IMR-90 (cell line): ENCODE data around the gene IFNA1. TPM values are rescaled to one million over a fixed set of nuclear protein-coding genes. Genes with fewer than 3 reads are reported as not detected.

Experiments used
- ATAC-seq: fragments of 200-7000 bp; cut with Tn5 transposase; 2 replicates; pipeline ENCODE4 v1.9.1; 2020; ENCODE audit warnings: low read depth, mild to moderate bottlenecking, moderate library complexity
- BruUV-seq: library from RNA; stranded (reverse); fragments of 400-500 nt; replicated peaks from 2 replicates; lab custom pipeline; 2021; lab: Mats Ljungman, UMichigan
- CTCF ChIA-PET: fragments of 300-600 bp; formaldehyde crosslinking; extraction: SDS; loops from one replicate; lab custom pipeline; 2021; ENCODE audit warnings: antibody characterized with exemption; lab: Yijun Ruan, JAX
- POLR2A ChIA-PET: fragments of 300-600 bp; sonication (Branson Sonifier 250); formaldehyde crosslinking; loops from one replicate; lab custom pipeline; 2022; ENCODE audit warnings: antibody characterized with exemption; ENCODE audit not compliant: unreplicated experiment; lab: Charles Lee
- DNase-seq: peaks from one replicate; pipeline ENCODE4 v3.0.0; 2013
- H2AFZ ChIP-seq: replicated peaks from 2 replicates; pipeline ENCODE3; 2013; ENCODE audit warnings: low read length, mild to moderate bottlenecking; ENCODE audit not compliant: poor library complexity
- H2AK5ac ChIP-seq: 2 replicates; pipeline ENCODE4 v1.6.1; 2013; ENCODE audit warnings: low read depth, low read length, inconsistent platforms
- H2AK9ac ChIP-seq: replicated peaks from 2 replicates; pipeline ENCODE3; 2013; ENCODE audit warnings: mild to moderate bottlenecking, low read depth, low read length, moderate library complexity; ENCODE audit not compliant: poor library complexity
- H2BK120ac ChIP-seq: 2 replicates; pipeline ENCODE4 v1.6.1; 2013; ENCODE audit warnings: low read depth, low read length, inconsistent platforms
- H2BK15ac ChIP-seq: 3 replicates; pipeline ENCODE4 v1.6.1; 2013; ENCODE audit warnings: low read depth, low read length, inconsistent platforms
- H2BK20ac ChIP-seq: 2 replicates; pipeline ENCODE4 v1.6.1; 2013; ENCODE audit warnings: low read depth, mild to moderate bottlenecking, inconsistent platforms, low read length, moderate library complexity
- H2BK5ac ChIP-seq: 2 replicates; pipeline ENCODE4 v1.6.1; 2013; ENCODE audit warnings: mild to moderate bottlenecking, low read depth, low read length, inconsistent platforms; ENCODE audit not compliant: poor library complexity, severe bottlenecking
- H3K14ac ChIP-seq: replicated peaks from 2 replicates; pipeline ENCODE4 v1.6.1; 2013; ENCODE audit warnings: low read depth, low read length, inconsistent platforms
- H3K18ac ChIP-seq: 2 replicates; pipeline ENCODE4 v1.6.1; 2013; ENCODE audit warnings: low read depth, low read length, control low read depth
- H3K23ac ChIP-seq: 2 replicates; pipeline ENCODE4 v1.6.1; 2013; ENCODE audit warnings: low read depth, low read length, inconsistent platforms
- H3K27ac ChIP-seq: 2 replicates; pipeline ENCODE4 v1.5.1; 2013; ENCODE audit warnings: mild to moderate bottlenecking, control low read depth, low read length; ENCODE audit not compliant: insufficient read depth
- H3K27me3 ChIP-seq: 2 replicates; pipeline ENCODE4 v1.6.1; 2013; ENCODE audit warnings: low read length; ENCODE audit not compliant: control insufficient read depth, insufficient read depth
- H3K36me3 ChIP-seq: 2 replicates; pipeline ENCODE4 v1.6.1; 2013; ENCODE audit warnings: low read length, mixed read lengths; ENCODE audit not compliant: control insufficient read depth, insufficient read depth
- H3K4ac ChIP-seq: 2 replicates; pipeline ENCODE4 v1.6.1; 2013; ENCODE audit warnings: low read depth, low read length, inconsistent platforms
- H3K4me1 ChIP-seq: 2 replicates; pipeline ENCODE4 v1.6.1; 2013; ENCODE audit warnings: low read length, mixed read lengths; ENCODE audit not compliant: control insufficient read depth, insufficient read depth
- H3K4me2 ChIP-seq: 2 replicates; pipeline ENCODE4 v1.6.1; 2013; ENCODE audit warnings: low read depth, mild to moderate bottlenecking, control low read depth, low read length, moderate library complexity
- H3K4me3 ChIP-seq: 2 replicates; pipeline ENCODE4 v1.5.1; 2013; ENCODE audit warnings: low read depth, mild to moderate bottlenecking, control low read depth, low read length, moderate library complexity; ENCODE audit not compliant: insufficient read depth
- H3K56ac ChIP-seq: 2 replicates; pipeline ENCODE4 v1.6.1; 2013; ENCODE audit warnings: low read length, inconsistent platforms; ENCODE audit not compliant: insufficient read depth; ENCODE audit errors: extremely low read depth
- H3K79me1 ChIP-seq, 2 experiments: 2 replicates each; pipeline ENCODE4 v1.6.1; 2013; ENCODE audit warnings: low read length in 2 of 2, inconsistent platforms in 1 of 2, low read depth in 1 of 2
- H3K9ac ChIP-seq: 2 replicates; pipeline ENCODE4 v1.6.1; 2013; ENCODE audit warnings: low read depth, low read length, control low read depth
- H3K9me1 ChIP-seq: 2 replicates; pipeline ENCODE4 v1.6.1; 2013; ENCODE audit warnings: low read length, inconsistent platforms; ENCODE audit not compliant: insufficient read depth
- H3K9me3 ChIP-seq: 2 replicates; pipeline ENCODE4 v1.6.1; 2013; ENCODE audit warnings: low read length; ENCODE audit not compliant: control insufficient read depth, insufficient read depth
- H4K20me1 ChIP-seq: 2 replicates; pipeline ENCODE4 v1.6.1; 2013; ENCODE audit warnings: low read length, inconsistent platforms; ENCODE audit not compliant: insufficient read depth
- H4K5ac ChIP-seq: 2 replicates; pipeline ENCODE4 v1.6.1; 2013; ENCODE audit warnings: mild to moderate bottlenecking, low read depth, low read length, control low read depth
- H4K8ac ChIP-seq, 2 experiments: 2 replicates each; pipeline ENCODE4 v1.6.1; 2013; ENCODE audit warnings: low read depth in 2 of 2, low read length in 2 of 2, control low read depth in 1 of 2, inconsistent platforms in 1 of 2
- H4K91ac ChIP-seq: 2 replicates; pipeline ENCODE4 v1.6.1; 2013; ENCODE audit warnings: low read depth, low read length, inconsistent platforms; ENCODE audit not compliant: insufficient read depth
- CEBPB ChIP-seq: IDR thresholded peaks from 2 replicates; pipeline ENCODE4 v1.6.1; 2012; ENCODE audit warnings: low read depth, low read length, improper control_type of control experiment
- CHD1 ChIP-seq: IDR thresholded peaks from 2 replicates; pipeline ENCODE4 v1.6.1; 2012; ENCODE audit warnings: low read depth, low read length, improper control_type of control experiment
- FOS ChIP-seq: fragments of 150-350 bp; IDR thresholded peaks from 2 replicates; pipeline ENCODE4 v1.6.1; 2016; ENCODE audit warnings: low read depth, low read length
- MAFK ChIP-seq: IDR thresholded peaks from 2 replicates; pipeline ENCODE4 v1.6.1; 2012; ENCODE audit warnings: low read depth, low read length, improper control_type of control experiment
- MAZ ChIP-seq: IDR thresholded peaks from 2 replicates; pipeline ENCODE4 v1.6.1; 2012; ENCODE audit warnings: low read depth, mild to moderate bottlenecking, low read length, improper control_type of control experiment, moderate library complexity, borderline replicate concordance
- MXI1 ChIP-seq: IDR thresholded peaks from 2 replicates; pipeline ENCODE4 v1.6.1; 2012; ENCODE audit warnings: low read depth, mild to moderate bottlenecking, low read length, moderate library complexity, borderline replicate concordance
- NFE2L2 ChIP-seq: fragments of 150-350 bp; IDR thresholded peaks from 2 replicates; pipeline ENCODE4 v1.6.1; 2016; ENCODE audit warnings: low read depth, mild to moderate bottlenecking, low read length
- POLR2A ChIP-seq: IDR thresholded peaks from 2 replicates; pipeline ENCODE4 v1.6.1; 2012; ENCODE audit warnings: mild to moderate bottlenecking, low read depth, low read length
- RAD21 ChIP-seq: IDR thresholded peaks from 2 replicates; pipeline ENCODE4 v1.6.1; 2012; ENCODE audit warnings: low read length, improper control_type of control experiment
- RFX5 ChIP-seq: IDR thresholded peaks from 2 replicates; pipeline ENCODE4 v1.8.0; 2012; ENCODE audit warnings: low read depth, mild to moderate bottlenecking, low read length, moderate library complexity
- whole genome bisulfite sequencing, 2 experiments: methylation state at CpG; one replicate each; pipeline versions ENCODE4 v1.1.5 to v1.1.7; 2013; ENCODE audit warnings: missing lambda C conversion rate in 2 of 2; ENCODE audit not compliant: insufficient read length in 1 of 2; ENCODE audit errors: extremely low coverage in 2 of 2; 5-methylcytosine and 5-hydroxymethylcytosine counted together
- dilution Hi-C: fragments of 300-500 bp; cut with HindIII; formaldehyde crosslinking; loops from one replicate; pipeline ENCODE4 v1.14.3; 2018; ENCODE audit warnings: low sequenced_read_pairs; ENCODE audit not compliant: unreplicated experiment
- in situ Hi-C: fragments of 300-500 bp; cut with MboI; formaldehyde crosslinking; loops from 3 replicates; pipeline ENCODE4 v1.14.3; 2019; ENCODE audit warnings: low sequenced_read_pairs, inconsistent platforms, mixed read lengths
- intact Hi-C: fragments of 100-400 bp; cut with micrococcal nuclease; formaldehyde crosslinking; loops from 2 replicates; pipeline ENCODE4 v1.10.0; 2022
- polyA plus RNA-seq, 3 experiments: library from polyadenylated mRNA; depleted of rRNA; stranded (reverse); fragments of >200 nt; gene quantifications; 2 replicates each; pipeline ENCODE4 v1.2.3, GENCODE V29; 2012; ENCODE audit warnings: low replicate concordance in 1 of 3
- total RNA-seq: library from RNA; depleted of rRNA; stranded (reverse); fragments of >200 nt; gene quantifications from 2 replicates; pipeline ENCODE4 v1.2.3, GENCODE V29; 2012
- TF ChIP-seq, protein P1 (sequence below): fragments of 150-350 bp; IDR thresholded peaks from 2 replicates; pipeline ENCODE4 v1.6.1; 2017; ENCODE audit warnings: mild to moderate bottlenecking, antibody characterized with exemption, low read length, low read depth
- TF ChIP-seq, protein P2 (sequence below): conservative IDR thresholded peaks from 2 replicates; pipeline ENCODE4 v1.5.1; 2012; ENCODE audit warnings: mild to moderate bottlenecking, low read depth, low read length, improper control_type of control experiment

IFNA1 gene
- total and polyA plus RNA-seq, 2 of the 4 experiments (the other 2 are of a cell fraction) = not detected

DNA sequence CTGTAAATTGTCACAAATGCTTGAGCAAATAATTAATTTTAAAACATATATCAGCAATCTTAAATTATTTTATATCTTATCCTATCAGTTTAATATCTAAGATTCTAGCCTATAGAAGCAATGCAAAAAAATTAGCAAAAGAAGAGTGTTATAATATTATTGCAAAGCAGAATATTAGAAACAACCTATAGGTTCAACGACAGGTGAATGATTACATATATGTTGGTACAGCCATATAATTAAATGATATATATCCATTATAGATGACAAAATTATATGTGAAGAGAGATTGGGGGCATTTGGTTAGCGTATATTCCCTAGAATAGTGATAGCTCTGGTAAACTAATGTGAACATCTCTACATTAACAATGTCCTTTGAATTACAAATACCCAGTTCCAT is 42.0 kb downstream of the IFNA1 start, which contains the start of gene IFNE:
Gene IFNE (minus strand): TSS at position 101 of the 400 bp plus-strand sequence. CDS start 619 bp downstream, outside the sequence.
- no peak within 1 kb of the TSS for H4K8ac ChIP-seq
- H3K14ac ChIP-seq = no peak within 1 kb of the TSS
- H3K4me2 ChIP-seq = peak within 1 kb of the TSS; percentile 46; the same call in 1 of the 2 replicates
- no CpG with 5 or more reads among the region's 2 CpGs for WGBS, 2 experiments
- H2BK120ac ChIP-seq = no peak within 1 kb of the TSS
- no peak within 1 kb of the TSS for H2BK20ac ChIP-seq
- H3K27me3 ChIP-seq = no peaks in the 10 kb centered on the region
- BruUV-seq = no TSS peak
- H3K23ac ChIP-seq = no peak within 1 kb of the TSS
- intact Hi-C loops = no loop called here
- no peak within 1 kb of the TSS for H2AK9ac ChIP-seq
- no peak within 1 kb of the TSS for H3K9ac ChIP-seq
- POLR2A ChIA-PET = no interaction called here
- no peak within 1 kb of the TSS for H3K56ac ChIP-seq
- no peak within 1 kb of the TSS for H2AFZ ChIP-seq
- H4K5ac ChIP-seq = no peak within 1 kb of the TSS
- no peak within 1 kb of the TSS for H3K18ac ChIP-seq
- no peak within 1 kb of the TSS for H3K4ac ChIP-seq
- H2BK15ac ChIP-seq = no peak within 1 kb of the TSS
- H3K4me1 ChIP-seq = no peaks in the 10 kb centered on the region
- CTCF ChIA-PET = no interaction called here
- dilution Hi-C loops = no loop called here
- no peaks in the 10 kb centered on the region for H4K20me1 ChIP-seq
- H3K79me1 ChIP-seq = no peaks in the 10 kb centered on the region; a peak in 2 of 4 replicates
- H3K9me3 ChIP-seq = no peaks in the 10 kb centered on the region
- H2AK5ac ChIP-seq = no peak within 1 kb of the TSS
- H3K9me1 ChIP-seq = no peaks in the 10 kb centered on the region
- H3K27ac ChIP-seq = no peak within 1 kb of the TSS
- peaks cover 3% of the 10 kb centered on the region; the same call in 1 of the 2 replicates for H3K36me3 ChIP-seq
- no peak within 1 kb of the TSS for H4K91ac ChIP-seq
- H3K4me3 ChIP-seq = no peak within 1 kb of the TSS
- H2BK5ac ChIP-seq = no peak within 1 kb of the TSS
- no peak for ATAC-seq
- no peak for DNase-seq
- TF ChIP-seq MXI1 (no peak), CEBPB (no peak), MAZ (no peak), RFX5 (no peak), POLR2A (no peak), FOS (no peak), RAD21 (no peak), NFE2L2 (no peak), MAFK (no peak), CHD1 (no peak)
- TF ChIP-seq, protein P1, sequence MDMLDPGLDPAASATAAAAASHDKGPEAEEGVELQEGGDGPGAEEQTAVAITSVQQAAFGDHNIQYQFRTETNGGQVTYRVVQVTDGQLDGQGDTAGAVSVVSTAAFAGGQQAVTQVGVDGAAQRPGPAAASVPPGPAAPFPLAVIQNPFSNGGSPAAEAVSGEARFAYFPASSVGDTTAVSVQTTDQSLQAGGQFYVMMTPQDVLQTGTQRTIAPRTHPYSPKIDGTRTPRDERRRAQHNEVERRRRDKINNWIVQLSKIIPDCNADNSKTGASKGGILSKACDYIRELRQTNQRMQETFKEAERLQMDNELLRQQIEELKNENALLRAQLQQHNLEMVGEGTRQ = no peak
- TF ChIP-seq, protein P2, sequence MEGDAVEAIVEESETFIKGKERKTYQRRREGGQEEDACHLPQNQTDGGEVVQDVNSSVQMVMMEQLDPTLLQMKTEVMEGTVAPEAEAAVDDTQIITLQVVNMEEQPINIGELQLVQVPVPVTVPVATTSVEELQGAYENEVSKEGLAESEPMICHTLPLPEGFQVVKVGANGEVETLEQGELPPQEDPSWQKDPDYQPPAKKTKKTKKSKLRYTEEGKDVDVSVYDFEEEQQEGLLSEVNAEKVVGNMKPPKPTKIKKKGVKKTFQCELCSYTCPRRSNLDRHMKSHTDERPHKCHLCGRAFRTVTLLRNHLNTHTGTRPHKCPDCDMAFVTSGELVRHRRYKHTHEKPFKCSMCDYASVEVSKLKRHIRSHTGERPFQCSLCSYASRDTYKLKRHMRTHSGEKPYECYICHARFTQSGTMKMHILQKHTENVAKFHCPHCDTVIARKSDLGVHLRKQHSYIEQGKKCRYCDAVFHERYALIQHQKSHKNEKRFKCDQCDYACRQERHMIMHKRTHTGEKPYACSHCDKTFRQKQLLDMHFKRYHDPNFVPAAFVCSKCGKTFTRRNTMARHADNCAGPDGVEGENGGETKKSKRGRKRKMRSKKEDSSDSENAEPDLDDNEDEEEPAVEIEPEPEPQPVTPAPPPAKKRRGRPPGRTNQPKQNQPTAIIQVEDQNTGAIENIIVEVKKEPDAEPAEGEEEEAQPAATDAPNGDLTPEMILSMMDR = no peak
- in situ Hi-C loops = no loop called here
